Measurements from ENCODE around the gene NOTCH1.
"Not testable (repeated sequence)": the region's sequence is repeated elsewhere in the genome, so short reads cannot be mapped to it uniquely, and the experiment has no call there.

NOTCH1 gene

GRCh38 chr9:136578915-136579649, 33.2 kb upstream of the NOTCH1 start:
- DNase-seq (ENCODE audit: low read depth) = no peak

GRCh38 chr9:136578626-136578914, 32.7 kb upstream of the NOTCH1 start:
- DNase-seq (ENCODE audit: low read depth) = no peak

GRCh38 chr9:136577941-136578625, 32.2 kb upstream of the NOTCH1 start:
- DNase-seq (ENCODE audit: low read depth) = no peak

- DNase-seq (ENCODE audit: low read depth) = no peak
Observed at GRCh38 chr9:136576269-136576626, 30.4 kb upstream of the NOTCH1 start.

- DNase-seq (ENCODE audit: low read depth) = no peak
Observed at GRCh38 chr9:136575626-136576268, 29.9 kb upstream of the NOTCH1 start.

- not testable (repeated sequence) for DNase-seq (ENCODE audit: low read depth)
Observed at GRCh38 chr9:136574606-136575005, 28.8 kb upstream of the NOTCH1 start.

- no peak for DNase-seq (ENCODE audit: low read depth)
Observed at GRCh38 chr9:136572828-136573625, 27.2 kb upstream of the NOTCH1 start.

GRCh38 chr9:136572003-136572827, 26.4 kb upstream of the NOTCH1 start:
- DNase-seq (ENCODE audit: low read depth) = no peak

- DNase-seq (ENCODE audit: low read depth) = no peak
Observed at GRCh38 chr9:136571531-136571930, 25.7 kb upstream of the NOTCH1 start.

- no peak for DNase-seq (ENCODE audit: low read depth)
Observed at GRCh38 chr9:136570916-136571315, 25.1 kb upstream of the NOTCH1 start.

- no peak for DNase-seq (ENCODE audit: low read depth)
Observed at GRCh38 chr9:136570191-136570845, 24.5 kb upstream of the NOTCH1 start.

GRCh38 chr9:136569526-136570148, 23.8 kb upstream of the NOTCH1 start:
- no peak for DNase-seq (ENCODE audit: low read depth)

GRCh38 chr9:136568288-136569081, 22.6 kb upstream of the NOTCH1 start:
- DNase-seq (ENCODE audit: low read depth) = no peak

- DNase-seq (ENCODE audit: low read depth) = no peak
Observed at GRCh38 chr9:136567651-136568287, 21.9 kb upstream of the NOTCH1 start.

GRCh38 chr9:136566901-136567300, 21.1 kb upstream of the NOTCH1 start:
- no peak for DNase-seq (ENCODE audit: low read depth)

- DNase-seq (ENCODE audit: low read depth) = no peak
Observed at GRCh38 chr9:136566553-136566895, 20.7 kb upstream of the NOTCH1 start.

- DNase-seq (ENCODE audit: low read depth) = no peak
Observed at GRCh38 chr9:136565715-136566552, 20.1 kb upstream of the NOTCH1 start.

GRCh38 chr9:136565086-136565714, 19.4 kb upstream of the NOTCH1 start:
- no peak for DNase-seq (ENCODE audit: low read depth)
